ENCODE results near the gene SRPK2.
"Not testable (repeated sequence)": the region's sequence is repeated elsewhere in the genome, so short reads cannot be mapped to it uniquely, and the experiment has no call there.

Gene SRPK2

GRCh38 chr7:105330526-105330925, 58.2 kb downstream of the SRPK2 start:
- H3K4me1 Mint-ChIP-seq = peaks cover 6% of the 10 kb centered on the region
- TF ChIP-seq CTCF (IDR thresholded peaks at IDR 0.05; ENCODE audit: unreplicated experiment in 3 of 3) = no peak

GRCh38 chr7:105327201-105327600, 61.5 kb downstream of the SRPK2 start:
- Mint-ChIP-seq H3K27me3 (ENCODE audit: low read depth) (no peaks in the 10 kb centered on the region), H3K27ac (no peak overlapping the region), H3K4me3 (no peak overlapping the region), H3K4me1 (peaks cover 11% of the 10 kb centered on the region), H3K36me3 (ENCODE audit: low read depth) (peaks cover 5% of the 10 kb centered on the region), H3K9me3 (no peaks in the 10 kb centered on the region)
- no peak for TF ChIP-seq CTCF (IDR thresholded peaks at IDR 0.05; ENCODE audit: unreplicated experiment in 3 of 3)

More at GRCh38 chr7:105330526-105330925, 58.2 kb downstream of the SRPK2 start:
- Mint-ChIP-seq H3K9me3 (no peaks in the 10 kb centered on the region), H3K4me3 (no peak overlapping the region), H3K36me3 (ENCODE audit: low read depth) (no peaks in the 10 kb centered on the region), H3K27me3 (ENCODE audit: low read depth) (no peaks in the 10 kb centered on the region), H3K27ac (no peak overlapping the region)

- Mint-ChIP-seq H3K36me3 (ENCODE audit: low read depth) (peaks cover 16% of the 10 kb centered on the region), H3K27ac (no peak overlapping the region), H3K4me1 (peaks cover 7% of the 10 kb centered on the region), H3K27me3 (ENCODE audit: low read depth) (no peaks in the 10 kb centered on the region), H3K4me3 (no peak overlapping the region), H3K9me3 (peaks cover 3% of the 10 kb centered on the region)
- no peak for TF ChIP-seq CTCF (IDR thresholded peaks at IDR 0.05; ENCODE audit: unreplicated experiment in 3 of 3)
These were observed 63.4 kb downstream of the SRPK2 start for GRCh38 chr7:105325216-105325904.

GRCh38 chr7:105324606-105325005, 64.1 kb downstream of the SRPK2 start:
- not testable (repeated sequence) for H3K9me3 Mint-ChIP-seq; H3K27ac Mint-ChIP-seq; H3K4me3 Mint-ChIP-seq; H3K27me3 Mint-ChIP-seq (ENCODE audit: low read depth)
- Mint-ChIP-seq H3K36me3 (ENCODE audit: low read depth) (peaks cover 16% of the 10 kb centered on the region), H3K4me1 (peaks cover 12% of the 10 kb centered on the region)

- no peak for TF ChIP-seq CTCF (IDR thresholded peaks at IDR 0.05; ENCODE audit: unreplicated experiment in 3 of 3)
- Mint-ChIP-seq H3K27ac (no peak overlapping the region), H3K27me3 (ENCODE audit: low read depth) (no peaks in the 10 kb centered on the region), H3K36me3 (ENCODE audit: low read depth) (peaks cover 16% of the 10 kb centered on the region), H3K4me3 (no peak overlapping the region), H3K4me1 (peaks cover 21% of the 10 kb centered on the region), H3K9me3 (peaks cover 3% of the 10 kb centered on the region)
These were observed 65.4 kb downstream of the SRPK2 start for GRCh38 chr7:105323366-105323765.

- Mint-ChIP-seq H3K9me3 (peaks cover 3% of the 10 kb centered on the region), H3K4me3 (no peak overlapping the region), H3K4me1 (peaks cover 21% of the 10 kb centered on the region), H3K36me3 (ENCODE audit: low read depth) (peaks cover 16% of the 10 kb centered on the region), H3K27me3 (ENCODE audit: low read depth) (no peaks in the 10 kb centered on the region), H3K27ac (peak overlapping the region in 1 of 3 experiments; percentile 28)
- TF ChIP-seq CTCF (IDR thresholded peaks at IDR 0.05; ENCODE audit: unreplicated experiment in 3 of 3) = no peak
These were observed 66.0 kb downstream of the SRPK2 start for GRCh38 chr7:105322655-105323277.

All from nephron (organoid).